Measurements from ENCODE around the gene SAV1.
"Not testable (repeated sequence)": the region's sequence is repeated elsewhere in the genome, so short reads cannot be mapped to it uniquely, and the experiment has no call there.

SAV1 gene

GRCh38 chr14:50667996-50668825 is at the start of gene SAV1:
SAV1 (minus strand) TSS chr14:50668306; CDS start chr14:50667967, 339 bp downstream.
- in situ Hi-C loops (cut with MboI; ENCODE audit: low sequenced_read_pairs), result no loop called here

- in situ Hi-C loops (cut with MboI; ENCODE audit: low sequenced_read_pairs), result no loop called here
Observed at GRCh38 chr14:50717811-50718210, 49.7 kb upstream of the SAV1 start.

- in situ Hi-C loops (cut with MboI; ENCODE audit: low sequenced_read_pairs), result no loop called here
Observed at GRCh38 chr14:50714450-50715073, 46.5 kb upstream of the SAV1 start.

GRCh38 chr14:50711043-50711442 is 42.9 kb upstream of the SAV1 start:
- in situ Hi-C loops (cut with MboI; ENCODE audit: low sequenced_read_pairs), result no loop called here

- in situ Hi-C loops (cut with MboI; ENCODE audit: low sequenced_read_pairs), result no loop called here
Observed at GRCh38 chr14:50705026-50705593, 37.0 kb upstream of the SAV1 start.

- in situ Hi-C loops (cut with MboI; ENCODE audit: low sequenced_read_pairs), result no loop called here
Observed at GRCh38 chr14:50704454-50705010, 36.4 kb upstream of the SAV1 start.

GRCh38 chr14:50697659-50698290 is 29.7 kb upstream of the SAV1 start:
- in situ Hi-C loops (cut with MboI; ENCODE audit: low sequenced_read_pairs), result no loop called here

- in situ Hi-C loops (cut with MboI; ENCODE audit: low sequenced_read_pairs), result not testable (repeated sequence)
Observed at GRCh38 chr14:50694260-50694659, 26.2 kb upstream of the SAV1 start.

GRCh38 chr14:50688875-50689274 is 20.8 kb upstream of the SAV1 start:
- in situ Hi-C loops (cut with MboI; ENCODE audit: low sequenced_read_pairs), result no loop called here

GRCh38 chr14:50679674-50680073 is 11.6 kb upstream of the SAV1 start:
- in situ Hi-C loops (cut with MboI; ENCODE audit: low sequenced_read_pairs), result no loop called here

- in situ Hi-C loops (cut with MboI; ENCODE audit: low sequenced_read_pairs), result no loop called here
Observed at GRCh38 chr14:50678163-50678562, 10.1 kb upstream of the SAV1 start.

- in situ Hi-C loops (cut with MboI; ENCODE audit: low sequenced_read_pairs), result no loop called here
Observed at GRCh38 chr14:50677527-50678063, 9.5 kb upstream of the SAV1 start.

GRCh38 chr14:50676814-50677516 is 8.9 kb upstream of the SAV1 start:
- in situ Hi-C loops (cut with MboI; ENCODE audit: low sequenced_read_pairs), result no loop called here

GRCh38 chr14:50675597-50675996 is 7.5 kb upstream of the SAV1 start:
- in situ Hi-C loops (cut with MboI; ENCODE audit: low sequenced_read_pairs), result no loop called here

- in situ Hi-C loops (cut with MboI; ENCODE audit: low sequenced_read_pairs), result no loop called here
Observed at GRCh38 chr14:50670866-50671256, 2.8 kb upstream of the SAV1 start.

- in situ Hi-C loops (cut with MboI; ENCODE audit: low sequenced_read_pairs), result no loop called here
Observed at GRCh38 chr14:50670196-50670865, 2.2 kb upstream of the SAV1 start.

- in situ Hi-C loops (cut with MboI; ENCODE audit: low sequenced_read_pairs), result no loop called here
Observed at GRCh38 chr14:50669441-50669986, 1.4 kb upstream of the SAV1 start.

GRCh38 chr14:50668826-50669143 is 679 bp upstream of the SAV1 start:
- in situ Hi-C loops (cut with MboI; ENCODE audit: low sequenced_read_pairs), result no loop called here

GRCh38 chr14:50667684-50667995 is 466 bp downstream of the SAV1 start:
- in situ Hi-C loops (cut with MboI; ENCODE audit: low sequenced_read_pairs), result no loop called here
